Measurements from ENCODE around the gene AUTS2.

AUTS2 gene

GRCh38 chr7:70599446-70600190, 1001.3 kb downstream of the AUTS2 start:
- Histone ChIP-seq H3K36me3 (ENCODE audit: low read depth) (no peaks in the 10 kb centered on the region), H3K4me1 (ENCODE audit: insufficient read depth, poor library complexity, severe bottlenecking) (peaks cover 11% of the 10 kb centered on the region), H3K9me3 (ENCODE audit: severe bottlenecking) (peaks cover 2% of the 10 kb centered on the region), H3K27ac (ENCODE audit: poor library complexity, severe bottlenecking) (peak overlapping the region; percentile 22), H3K27me3 (ENCODE audit: insufficient read depth, poor library complexity, severe bottlenecking) (peaks cover 31% of the 10 kb centered on the region), H3K4me3 (ENCODE audit: severe bottlenecking) (no peak overlapping the region)
- TF ChIP-seq, protein P1, sequence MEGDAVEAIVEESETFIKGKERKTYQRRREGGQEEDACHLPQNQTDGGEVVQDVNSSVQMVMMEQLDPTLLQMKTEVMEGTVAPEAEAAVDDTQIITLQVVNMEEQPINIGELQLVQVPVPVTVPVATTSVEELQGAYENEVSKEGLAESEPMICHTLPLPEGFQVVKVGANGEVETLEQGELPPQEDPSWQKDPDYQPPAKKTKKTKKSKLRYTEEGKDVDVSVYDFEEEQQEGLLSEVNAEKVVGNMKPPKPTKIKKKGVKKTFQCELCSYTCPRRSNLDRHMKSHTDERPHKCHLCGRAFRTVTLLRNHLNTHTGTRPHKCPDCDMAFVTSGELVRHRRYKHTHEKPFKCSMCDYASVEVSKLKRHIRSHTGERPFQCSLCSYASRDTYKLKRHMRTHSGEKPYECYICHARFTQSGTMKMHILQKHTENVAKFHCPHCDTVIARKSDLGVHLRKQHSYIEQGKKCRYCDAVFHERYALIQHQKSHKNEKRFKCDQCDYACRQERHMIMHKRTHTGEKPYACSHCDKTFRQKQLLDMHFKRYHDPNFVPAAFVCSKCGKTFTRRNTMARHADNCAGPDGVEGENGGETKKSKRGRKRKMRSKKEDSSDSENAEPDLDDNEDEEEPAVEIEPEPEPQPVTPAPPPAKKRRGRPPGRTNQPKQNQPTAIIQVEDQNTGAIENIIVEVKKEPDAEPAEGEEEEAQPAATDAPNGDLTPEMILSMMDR (IDR thresholded peaks at IDR 0.05; ENCODE audit: poor library complexity, severe bottlenecking) = no peak
- DNase-seq (ENCODE audit: low spot score) (no peak), ATAC-seq (ENCODE audit: low read depth) (peak; percentile 50)

GRCh38 chr7:70600993-70601392, 1002.7 kb downstream of the AUTS2 start:
- DNase-seq (ENCODE audit: low spot score) (no peak), ATAC-seq (ENCODE audit: low read depth) (no peak)
- Histone ChIP-seq H3K27me3 (ENCODE audit: insufficient read depth, poor library complexity, severe bottlenecking) (peaks cover 24% of the 10 kb centered on the region), H3K4me3 (ENCODE audit: severe bottlenecking) (no peak overlapping the region), H3K9me3 (ENCODE audit: severe bottlenecking) (peaks cover 3% of the 10 kb centered on the region), H3K4me1 (ENCODE audit: insufficient read depth, poor library complexity, severe bottlenecking) (peaks cover 11% of the 10 kb centered on the region), H3K27ac (ENCODE audit: poor library complexity, severe bottlenecking) (no peak overlapping the region), H3K36me3 (ENCODE audit: low read depth) (no peaks in the 10 kb centered on the region)
- TF ChIP-seq, protein P1 (IDR thresholded peaks at IDR 0.05; ENCODE audit: poor library complexity, severe bottlenecking) = no peak

- peaks cover 3% of the 10 kb centered on the region for H3K9me3 ChIP-seq (ENCODE audit: severe bottlenecking)
- H3K4me3 ChIP-seq (ENCODE audit: severe bottlenecking) = no peak overlapping the region
- no peak for ATAC-seq (ENCODE audit: low read depth)
- H3K27ac ChIP-seq (ENCODE audit: poor library complexity, severe bottlenecking) = no peak overlapping the region
- TF ChIP-seq, protein P1 (IDR thresholded peaks at IDR 0.05; ENCODE audit: poor library complexity, severe bottlenecking) = no peak
- no peak for DNase-seq (ENCODE audit: low spot score)
- peaks cover 14% of the 10 kb centered on the region for H3K27me3 ChIP-seq (ENCODE audit: insufficient read depth, poor library complexity, severe bottlenecking)
- H3K36me3 ChIP-seq (ENCODE audit: low read depth) = no peaks in the 10 kb centered on the region
- H3K4me1 ChIP-seq (ENCODE audit: insufficient read depth, poor library complexity, severe bottlenecking) = peaks cover 11% of the 10 kb centered on the region
Observed at GRCh38 chr7:70602117-70602516, 1003.8 kb downstream of the AUTS2 start.

DNA sequence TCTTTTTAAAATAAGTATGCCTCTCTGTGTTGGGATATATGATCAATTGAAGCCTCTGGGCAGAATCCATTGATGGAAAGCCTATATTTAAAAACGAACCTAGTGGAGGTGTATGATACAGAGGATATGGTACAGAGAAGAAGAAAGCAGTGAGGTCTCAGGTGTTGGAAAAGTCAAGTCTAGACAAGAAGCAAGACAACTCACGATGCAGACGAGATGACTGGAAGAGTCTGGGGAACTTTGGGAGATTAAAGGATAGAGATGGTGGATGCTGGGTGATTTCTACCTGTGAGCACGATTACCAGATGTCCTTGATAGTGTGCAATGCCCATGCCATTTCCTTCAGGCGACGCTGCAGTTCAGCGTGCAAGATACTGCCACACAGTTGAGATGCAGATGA, 1009.0 kb downstream of the AUTS2 start:
- DNase-seq (ENCODE audit: low spot score) (no peak), ATAC-seq (ENCODE audit: low read depth) (no peak)
- Histone ChIP-seq H3K36me3 (ENCODE audit: low read depth) (no peaks in the 10 kb centered on the region), H3K27me3 (ENCODE audit: insufficient read depth, poor library complexity, severe bottlenecking) (no peaks in the 10 kb centered on the region), H3K9me3 (ENCODE audit: severe bottlenecking) (peaks cover 1% of the 10 kb centered on the region), H3K4me1 (ENCODE audit: insufficient read depth, poor library complexity, severe bottlenecking) (no peaks in the 10 kb centered on the region), H3K27ac (ENCODE audit: poor library complexity, severe bottlenecking) (no peak overlapping the region), H3K4me3 (ENCODE audit: severe bottlenecking) (no peak overlapping the region)
- TF ChIP-seq, protein P1 (IDR thresholded peaks at IDR 0.05; ENCODE audit: poor library complexity, severe bottlenecking) = no peak

DNA sequence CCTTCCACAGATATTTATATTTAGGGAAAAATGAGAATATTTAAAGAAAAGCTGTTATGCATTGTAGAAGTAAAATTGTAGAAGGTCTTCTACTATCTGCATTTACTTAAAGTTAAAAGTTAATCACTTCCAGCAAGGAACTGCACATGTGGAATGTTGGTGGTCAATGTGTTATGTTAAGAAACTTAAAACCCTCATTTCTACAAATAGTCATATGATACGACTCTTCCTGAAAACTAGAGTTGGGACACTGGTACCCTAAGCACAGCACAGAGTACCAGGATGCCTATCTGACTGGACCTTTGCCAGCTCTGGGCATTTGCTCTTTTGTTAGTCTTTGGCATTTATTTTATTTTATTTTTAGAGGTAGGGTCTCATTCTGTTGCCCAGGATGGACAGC, 1009.5 kb downstream of the AUTS2 start:
- Histone ChIP-seq H3K27ac (ENCODE audit: poor library complexity, severe bottlenecking) (no peak overlapping the region), H3K4me3 (ENCODE audit: severe bottlenecking) (no peak overlapping the region), H3K4me1 (ENCODE audit: insufficient read depth, poor library complexity, severe bottlenecking) (no peaks in the 10 kb centered on the region), H3K27me3 (ENCODE audit: insufficient read depth, poor library complexity, severe bottlenecking) (no peaks in the 10 kb centered on the region), H3K36me3 (ENCODE audit: low read depth) (no peaks in the 10 kb centered on the region), H3K9me3 (ENCODE audit: severe bottlenecking) (peaks cover 1% of the 10 kb centered on the region)
- no peak for ATAC-seq (ENCODE audit: low read depth)
- no peak for DNase-seq (ENCODE audit: low spot score)
- TF ChIP-seq, protein P1 (IDR thresholded peaks at IDR 0.05; ENCODE audit: poor library complexity, severe bottlenecking) = no peak
